Suprapubic skin (tissue), 4 donors: ENCODE measurements around the gene BSX. TPM values are rescaled to one million over a fixed set of nuclear protein-coding genes. Genes with fewer than 3 reads are reported as not detected.

Experiments used
- DNase-seq, 2 donors: peaks; one replicate each; pipeline ENCODE4 v3.0.0-alpha.2; 2019; ENCODE audit warnings: low spot score in 2 of 2
- H3K27ac ChIP-seq: fragments of 200-600 bp; sonication (generic); one replicate; pipeline ENCODE4 v1.5.1; 2019
- H3K27me3 ChIP-seq: fragments of 200-600 bp; sonication (generic); one replicate; pipeline ENCODE4 v1.5.1; 2019
- H3K36me3 ChIP-seq: fragments of 200-600 bp; sonication (generic); one replicate; pipeline ENCODE4 v1.5.1; 2019
- H3K4me1 ChIP-seq: fragments of 200-600 bp; sonication (generic); one replicate; pipeline ENCODE4 v1.5.1; 2019
- H3K4me3 ChIP-seq: fragments of 200-600 bp; sonication (generic); one replicate; pipeline ENCODE4 v1.5.1; 2019; ENCODE audit warnings: mild to moderate bottlenecking
- H3K9me3 ChIP-seq: fragments of 200-600 bp; sonication (generic); one replicate; pipeline ENCODE4 v1.5.1; 2019
- EP300 ChIP-seq: sonication (generic); formaldehyde crosslinking; IDR thresholded peaks from one replicate; pipeline ENCODE4 v1.6.1; 2017; ENCODE audit warnings: antibody characterized with exemption
- POLR2A ChIP-seq, 2 donors: fragments of 450-650 bp; IDR thresholded peaks; one replicate each; pipeline ENCODE4 v1.6.1; 2017; ENCODE audit warnings: antibody characterized with exemption in 2 of 2, mild to moderate bottlenecking in 2 of 2, moderate library complexity in 2 of 2
- POLR2AphosphoS5 ChIP-seq, 3 donors: sonication (generic); formaldehyde crosslinking; IDR thresholded peaks; one replicate each; pipeline ENCODE4 v1.6.1; 2017; ENCODE audit warnings: antibody characterized with exemption in 3 of 3
- WGBS: methylation state at CpG from one replicate; pipeline ENCODE4 v1.1.5; 2018; 5-methylcytosine and 5-hydroxymethylcytosine counted together
- total RNA-seq, 4 donors: library from RNA; depleted of rRNA; stranded (reverse); fragments of >200 nt; gene quantifications; one replicate each; pipeline ENCODE4 v1.1.0, GENCODE V29; 2016
- TF ChIP-seq, protein P1 (sequence below), 2 donors: fragments of 200-600 bp in 1 of 2; fragments of 450-650 bp in 1 of 2; sonication (generic) in 1 of 2; IDR thresholded peaks; one replicate each; pipeline ENCODE4 v1.5.1; 2016 to 2019; ENCODE audit warnings: antibody characterized with exemption in 2 of 2, mild to moderate bottlenecking in 1 of 2, moderate library complexity in 1 of 2

BSX gene
- total RNA-seq, 4 donors from 2014 or later = not detected

DNA sequence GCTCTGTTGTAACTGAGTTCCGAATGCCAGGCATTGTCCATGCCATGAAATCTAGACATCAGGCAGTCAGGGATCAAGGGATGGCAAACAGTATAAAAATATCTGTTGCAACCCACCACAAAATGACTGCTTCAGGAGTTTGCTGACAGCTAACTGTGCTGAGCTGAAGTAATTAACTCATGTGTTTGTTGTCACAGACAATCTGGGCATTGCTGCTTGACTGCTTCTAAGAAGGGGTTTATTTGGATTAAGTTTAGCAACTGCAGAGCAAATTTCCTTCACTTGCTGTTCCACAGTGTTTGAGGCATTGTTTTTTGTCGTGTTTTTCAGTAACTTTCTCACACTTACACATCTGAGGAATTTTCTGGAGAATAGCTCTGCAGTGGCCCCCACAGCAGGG is 30.4 kb downstream of the BSX start:
- H3K4me1 ChIP-seq = no peaks in the 10 kb centered on the region
- no peak for DNase-seq
- WGBS = 78% methylated on average over 2 of the region's 2 CpGs
- H3K36me3 ChIP-seq = peaks cover 9% of the 10 kb centered on the region
- no peak overlapping the region for H3K4me3 ChIP-seq
- TF ChIP-seq POLR2AphosphoS5 (IDR thresholded peaks at IDR 0.05) (no peak), EP300 (no peak), POLR2A (IDR thresholded peaks at IDR 0.05) (no peak)
- TF ChIP-seq, protein P1, sequence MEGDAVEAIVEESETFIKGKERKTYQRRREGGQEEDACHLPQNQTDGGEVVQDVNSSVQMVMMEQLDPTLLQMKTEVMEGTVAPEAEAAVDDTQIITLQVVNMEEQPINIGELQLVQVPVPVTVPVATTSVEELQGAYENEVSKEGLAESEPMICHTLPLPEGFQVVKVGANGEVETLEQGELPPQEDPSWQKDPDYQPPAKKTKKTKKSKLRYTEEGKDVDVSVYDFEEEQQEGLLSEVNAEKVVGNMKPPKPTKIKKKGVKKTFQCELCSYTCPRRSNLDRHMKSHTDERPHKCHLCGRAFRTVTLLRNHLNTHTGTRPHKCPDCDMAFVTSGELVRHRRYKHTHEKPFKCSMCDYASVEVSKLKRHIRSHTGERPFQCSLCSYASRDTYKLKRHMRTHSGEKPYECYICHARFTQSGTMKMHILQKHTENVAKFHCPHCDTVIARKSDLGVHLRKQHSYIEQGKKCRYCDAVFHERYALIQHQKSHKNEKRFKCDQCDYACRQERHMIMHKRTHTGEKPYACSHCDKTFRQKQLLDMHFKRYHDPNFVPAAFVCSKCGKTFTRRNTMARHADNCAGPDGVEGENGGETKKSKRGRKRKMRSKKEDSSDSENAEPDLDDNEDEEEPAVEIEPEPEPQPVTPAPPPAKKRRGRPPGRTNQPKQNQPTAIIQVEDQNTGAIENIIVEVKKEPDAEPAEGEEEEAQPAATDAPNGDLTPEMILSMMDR (IDR thresholded peaks at IDR 0.05) = no peak
- H3K9me3 ChIP-seq = no peaks in the 10 kb centered on the region
- no peaks in the 10 kb centered on the region for H3K27me3 ChIP-seq
- H3K27ac ChIP-seq = no peak overlapping the region

DNA sequence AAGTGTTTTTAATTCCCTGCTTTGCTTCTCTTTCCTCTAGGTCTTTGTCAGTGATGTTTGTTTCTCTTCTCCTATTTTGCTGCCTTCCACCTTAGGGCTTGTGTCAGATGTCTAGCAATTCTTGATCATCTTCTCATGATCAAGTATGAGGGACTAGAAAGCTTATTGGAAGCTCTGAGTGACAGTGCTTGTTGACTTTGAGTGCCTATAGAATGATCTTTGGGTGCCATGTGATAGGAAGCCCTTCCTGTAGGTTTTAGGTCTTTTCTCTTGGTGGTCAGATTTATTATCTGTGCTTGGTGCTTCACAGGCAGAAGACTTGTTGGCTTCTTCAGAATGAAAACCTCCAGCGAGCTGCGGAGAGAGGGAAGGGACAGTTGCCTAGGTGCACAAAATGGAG is 43.1 kb downstream of the BSX start:
- Histone ChIP-seq H3K4me3 (no peak overlapping the region), H3K36me3 (no peaks in the 10 kb centered on the region), H3K9me3 (no peaks in the 10 kb centered on the region), H3K27me3 (no peaks in the 10 kb centered on the region), H3K27ac (no peak overlapping the region), H3K4me1 (peaks cover 3% of the 10 kb centered on the region)
- TF ChIP-seq POLR2AphosphoS5 (IDR thresholded peaks at IDR 0.05) = no peak
- no peak for TF ChIP-seq EP300
- TF ChIP-seq POLR2A (IDR thresholded peaks at IDR 0.05) = no peak
- TF ChIP-seq, protein P1 (IDR thresholded peaks at IDR 0.05) = no peak
- DNase-seq = no peak
- 96% methylated on average over 2 of the region's 2 CpGs for WGBS

DNA sequence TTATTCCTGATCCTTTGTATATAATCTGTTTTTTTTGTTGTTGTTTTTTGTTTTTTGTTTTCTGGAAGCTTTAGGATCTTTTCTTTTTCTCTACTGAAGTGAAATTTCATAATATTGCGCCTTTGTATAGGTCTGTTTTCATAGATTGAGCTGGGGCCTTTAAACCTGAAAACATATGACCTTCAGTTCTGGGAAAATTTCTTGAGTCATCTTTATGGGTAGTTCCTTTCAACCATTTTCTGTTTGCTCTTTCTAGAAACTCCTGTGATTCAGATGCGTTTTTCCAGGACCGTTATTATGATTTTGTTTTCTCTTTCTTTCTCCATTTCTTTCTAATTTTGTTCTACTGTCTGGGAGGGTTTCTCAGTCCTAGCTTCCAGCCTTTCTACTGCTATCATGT is 43.7 kb downstream of the BSX start:
- no peak for TF ChIP-seq POLR2A (IDR thresholded peaks at IDR 0.05)
- TF ChIP-seq POLR2AphosphoS5 (IDR thresholded peaks at IDR 0.05) = no peak
- TF ChIP-seq, protein P1 (IDR thresholded peaks at IDR 0.05) = no peak
- TF ChIP-seq EP300 = no peak
- no peak overlapping the region for H3K27ac ChIP-seq
- DNase-seq = no peak
- H3K27me3 ChIP-seq = no peaks in the 10 kb centered on the region
- H3K9me3 ChIP-seq = no peaks in the 10 kb centered on the region
- H3K4me1 ChIP-seq = peaks cover 3% of the 10 kb centered on the region
- WGBS = 85% methylated on average over 3 of the region's 3 CpGs
- no peaks in the 10 kb centered on the region for H3K36me3 ChIP-seq
- no peak overlapping the region for H3K4me3 ChIP-seq

DNA sequence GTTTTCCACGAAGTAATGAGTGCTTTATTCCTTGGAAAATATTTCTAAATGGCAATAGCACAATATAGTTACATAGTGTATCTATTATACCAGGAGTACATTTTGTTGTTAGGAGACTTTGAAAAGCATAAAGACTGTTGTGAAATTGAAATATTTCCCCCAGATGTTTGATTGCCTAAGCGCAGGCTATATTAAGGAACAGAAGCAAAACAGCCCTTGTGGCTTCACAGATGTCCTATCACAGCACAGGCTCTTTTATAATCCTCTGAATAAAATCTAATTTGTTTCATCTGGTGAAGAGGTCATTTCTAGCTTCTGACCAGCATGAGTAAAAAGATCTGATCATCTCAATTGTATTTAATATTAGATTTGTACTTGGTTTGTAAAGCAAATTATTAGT is 48.2 kb downstream of the BSX start:
- H3K4me1 ChIP-seq = peaks cover 3% of the 10 kb centered on the region
- H3K9me3 ChIP-seq = no peaks in the 10 kb centered on the region
- H3K27me3 ChIP-seq = no peaks in the 10 kb centered on the region
- no peak for TF ChIP-seq EP300
- no peak for TF ChIP-seq POLR2AphosphoS5 (IDR thresholded peaks at IDR 0.05)
- TF ChIP-seq POLR2A (IDR thresholded peaks at IDR 0.05) = no peak
- TF ChIP-seq, protein P1 (IDR thresholded peaks at IDR 0.05) = no peak
- no peak overlapping the region for H3K27ac ChIP-seq
- DNase-seq = no peak
- no peak overlapping the region for H3K4me3 ChIP-seq
- WGBS = 56% methylated on average over 2 of the region's 2 CpGs
- no peaks in the 10 kb centered on the region for H3K36me3 ChIP-seq

DNA sequence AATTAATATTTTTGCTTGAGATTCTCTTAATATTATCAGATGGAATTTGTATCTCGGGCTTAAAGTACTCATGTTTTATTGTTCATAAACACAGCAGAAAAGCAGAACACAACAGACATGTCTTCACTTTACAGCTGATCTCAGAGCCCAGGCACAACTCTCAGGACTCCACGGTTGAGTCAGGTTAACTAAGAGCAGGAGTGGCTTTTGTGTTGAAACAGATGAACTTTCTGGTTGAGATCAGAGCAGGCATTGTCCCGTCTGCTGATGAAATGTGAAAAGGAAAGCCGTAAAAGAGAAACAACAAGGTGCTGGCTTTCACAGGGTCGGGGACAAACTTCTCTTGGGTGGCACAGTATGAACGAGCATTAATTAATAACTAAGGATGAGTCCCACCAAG is 50.1 kb downstream of the BSX start:
- DNase-seq = no peak
- WGBS = 90% methylated on average over 6 of the region's 6 CpGs

More for the DNA sequence above, 50.1 kb downstream of the BSX start:
- no peaks in the 10 kb centered on the region for H3K27me3 ChIP-seq
- peaks cover 3% of the 10 kb centered on the region for H3K4me1 ChIP-seq
- H3K27ac ChIP-seq = no peak overlapping the region
- H3K4me3 ChIP-seq = no peak overlapping the region
- no peaks in the 10 kb centered on the region for H3K36me3 ChIP-seq
- H3K9me3 ChIP-seq = no peaks in the 10 kb centered on the region
- TF ChIP-seq EP300 = no peak
- TF ChIP-seq, protein P1 (IDR thresholded peaks at IDR 0.05) = no peak
- no peak for TF ChIP-seq POLR2AphosphoS5 (IDR thresholded peaks at IDR 0.05)
- no peak for TF ChIP-seq POLR2A (IDR thresholded peaks at IDR 0.05)

Other genes with a start within 250 kb of the BSX start
- gene CRTAM, start 143.3 kb downstream of the BSX start, total RNA-seq = under 1 TPM in 1 of 4 donors, not detected in 3; 0.21 TPM
- gene JHY, start 99.1 kb downstream of the BSX start, total RNA-seq = 1 to 10 TPM; 2.5 to 7.6 (median 3.9) TPM
- 100 to 1,000 TPM; 212 to 708 (median 560) TPM for gene HSPA8, start 80.3 kb upstream of the BSX start, total RNA-seq
- gene CLMP, start 213.4 kb upstream of the BSX start, total RNA-seq = 10 to 100 TPM; 17.5 to 26.9 (median 19.9) TPM